HepG2 (cell line): Measurements from ENCODE around the gene NAA38. TPM values are rescaled to one million over a fixed set of nuclear protein-coding genes. Genes with fewer than 3 reads are reported as not detected.

Experiments
- ARID5B ChIP-seq: IDR thresholded peaks from 2 replicates; pipeline ENCODE4 v1.4.0; 2020; ENCODE audit warnings: mild to moderate bottlenecking, missing genetic modification reagents
- BATF2 ChIP-seq: sonication (generic); formaldehyde crosslinking; IDR thresholded peaks from 2 replicates; pipeline ENCODE4 v1.8.0; 2022; ENCODE audit warnings: mild to moderate bottlenecking, missing genetic modification reagents, moderate library complexity
- BRD4 ChIP-seq: sonication (generic); formaldehyde crosslinking; IDR thresholded peaks from 2 replicates; pipeline ENCODE4 v1.4.0; 2020; ENCODE audit warnings: missing genetic modification reagents
- CCAR2 ChIP-seq: fragments of 200-400 bp; formaldehyde crosslinking; optimal IDR thresholded peaks from 2 replicates; pipeline ENCODE3; 2018; ENCODE audit warnings: low read depth, mild to moderate bottlenecking, low read length, moderate library complexity
- ELF1 ChIP-seq: sonication (generic); formaldehyde crosslinking; IDR thresholded peaks from 2 replicates; pipeline ENCODE4 v1.4.0; 2020; ENCODE audit warnings: missing genetic modification reagents
- ERF ChIP-seq: IDR thresholded peaks from 2 replicates; pipeline ENCODE4 v1.6.1; 2018; ENCODE audit warnings: missing biosample characterization, missing genetic modification reagents
- HMGA1 ChIP-seq: sonication (generic); formaldehyde crosslinking; conservative IDR thresholded peaks from 2 replicates; pipeline ENCODE4 v1.4.0; 2020; ENCODE audit warnings: missing genetic modification reagents
- JUNB ChIP-seq: sonication (generic); formaldehyde crosslinking; IDR thresholded peaks from 2 replicates; pipeline ENCODE4 v1.8.0; 2022; ENCODE audit warnings: missing genetic modification reagents, mild to moderate bottlenecking, borderline replicate concordance
- KDM3A ChIP-seq: IDR thresholded peaks from 2 replicates; pipeline ENCODE4 v1.6.1; 2018; ENCODE audit warnings: low read depth, missing compliant biosample characterization
- KLF13 ChIP-seq: sonication (generic); formaldehyde crosslinking; IDR thresholded peaks from 2 replicates; pipeline ENCODE4 v1.4.0; 2020; ENCODE audit warnings: mild to moderate bottlenecking, missing genetic modification reagents
- MEF2D ChIP-seq: sonication (generic); formaldehyde crosslinking; IDR thresholded peaks from 2 replicates; pipeline ENCODE4 v1.5.1; 2020; ENCODE audit warnings: mild to moderate bottlenecking, missing genetic modification reagents
- MTERF4 ChIP-seq: sonication (generic); formaldehyde crosslinking; IDR thresholded peaks from 2 replicates; pipeline ENCODE4 v1.8.0; 2023; ENCODE audit warnings: mild to moderate bottlenecking, missing genetic modification reagents
- NCOA5 ChIP-seq: sonication (generic); formaldehyde crosslinking; IDR thresholded peaks from 2 replicates; pipeline ENCODE4 v1.4.0; 2020; ENCODE audit warnings: missing genetic modification reagents
- RBM39 ChIP-seq: fragments of 200-400 bp; formaldehyde crosslinking; IDR thresholded peaks from one replicate; pipeline ENCODE4 v1.6.1; 2018; ENCODE audit warnings: antibody characterized with exemption, mild to moderate bottlenecking, low read depth, low read length; ENCODE audit not compliant: poor library complexity, severe bottlenecking
- REL ChIP-seq: sonication (generic); formaldehyde crosslinking; conservative IDR thresholded peaks from 2 replicates; pipeline ENCODE4 v1.8.0; 2022; ENCODE audit warnings: mild to moderate bottlenecking, missing genetic modification reagents, moderate library complexity
- RNF2 ChIP-seq: fragments of 450-650 bp; conservative IDR thresholded peaks from 2 replicates; pipeline ENCODE4 v1.6.1; 2016; ENCODE audit warnings: low read depth
- SNAI1 ChIP-seq: sonication (generic); formaldehyde crosslinking; IDR thresholded peaks from 2 replicates; pipeline ENCODE4 v1.5.0; 2020; ENCODE audit warnings: mild to moderate bottlenecking, missing genetic modification reagents, borderline replicate concordance
- SSRP1 ChIP-seq: IDR thresholded peaks from 2 replicates; pipeline ENCODE4 v1.6.1; 2016; ENCODE audit warnings: control low read depth
- ZBTB4 ChIP-seq: sonication (generic); formaldehyde crosslinking; IDR thresholded peaks from 2 replicates; pipeline ENCODE4 v1.4.0; 2020; ENCODE audit warnings: missing genetic modification reagents, mild to moderate bottlenecking, borderline replicate concordance
- ZFP62 ChIP-seq: sonication (generic); formaldehyde crosslinking; IDR thresholded peaks from 2 replicates; pipeline ENCODE4 v1.4.0; 2020; ENCODE audit warnings: missing genetic modification reagents
- ZKSCAN5 ChIP-seq: sonication (generic); formaldehyde crosslinking; IDR thresholded peaks from 2 replicates; pipeline ENCODE4 v1.5.1; 2020; ENCODE audit warnings: mild to moderate bottlenecking, missing genetic modification reagents
- ZNF547 ChIP-seq: sonication (generic); formaldehyde crosslinking; IDR thresholded peaks from 2 replicates; pipeline ENCODE4 v1.5.1; 2020; ENCODE audit warnings: mild to moderate bottlenecking, missing genetic modification reagents
- polyA plus RNA-seq, 8 experiments: library from polyadenylated mRNA; depleted of rRNA in 3 of 8; stranded (reverse) in 7 of 8; unstranded in 1 of 8; fragments of >200 nt; fragmentation: Illumina TruSeq in 4 of 8; extraction: Trizol in 4 of 8; gene quantifications; 2 replicates each; pipeline versions ENCODE4 v1.2.1 to v1.2.3, GENCODE V29; 2011 to 2016; ENCODE audit warnings: low read depth in 4 of 8, missing spikeins in 1 of 8, mixed read lengths in 1 of 8; ENCODE audit not compliant: insufficient read depth in 1 of 8
- total RNA-seq, 5 experiments: library from RNA; depleted of rRNA; stranded (reverse); fragments of >200 nt; fragmentation: Illumina TruSeq; extraction: Trizol; gene quantifications; 2 replicates each; pipeline ENCODE4 v1.2.3, GENCODE V29; 2016; ENCODE audit warnings: low read depth in 1 of 5

The NAA38 gene
- total and polyA plus RNA-seq, 2 of the 13 experiments (the other 11 are each of a cell fraction or from before 2014, with no cell fraction given), result 46.9 to 91.6 TPM

- peak; percentile 82 for TF ChIP-seq MEF2D (CRISPR knock-in tag)
- peak; percentile 76; the same call in 1 of the 2 replicates for TF ChIP-seq RNF2
- TF ChIP-seq SNAI1 (CRISPR knock-in tag), result peak; percentile 84; the same call in 1 of the 2 replicates
- TF ChIP-seq KDM3A (CRISPR knock-in tag), result peak; percentile 33; the same call in 1 of the 2 replicates
- TF ChIP-seq ZBTB4 (CRISPR knock-in tag), result peak; percentile 69; the same call in 1 of the 2 replicates
- TF ChIP-seq RBM39, result peak; percentile 83
- no peak for TF ChIP-seq NCOA5 (CRISPR knock-in tag)
- no peak for TF ChIP-seq ZNF547
- no peak for TF ChIP-seq HMGA1 (CRISPR knock-in tag)
- TF ChIP-seq SSRP1 (CRISPR knock-in tag), result peak; percentile 93
- no peak for TF ChIP-seq ZFP62
- TF ChIP-seq ARID5B (CRISPR knock-in tag), result peak; percentile 93
- no peak for TF ChIP-seq BATF2
- TF ChIP-seq BRD4 (CRISPR knock-in tag), result no peak
- TF ChIP-seq REL (CRISPR knock-in tag), result peak; percentile 47; the same call in 1 of the 2 replicates
- peak; percentile 92 for TF ChIP-seq ERF (CRISPR knock-in tag)
- TF ChIP-seq KLF13 (CRISPR knock-in tag), result peak; percentile 90
- no peak for TF ChIP-seq ZKSCAN5 (CRISPR knock-in tag)
- TF ChIP-seq JUNB, result peak; percentile 68; the same call in 1 of the 2 replicates
- peak; percentile 79 for TF ChIP-seq ELF1
- TF ChIP-seq CCAR2, result peak; percentile 93
- TF ChIP-seq MTERF4 (CRISPR knock-in tag), result peak; percentile 9; the same call in 1 of the 2 replicates
Observed at GRCh38 chr17:7836596-7837407, 20.6 kb downstream of the NAA38 start (continued).
